ENCODE data around the gene ACVRL1.

Gene ACVRL1

GRCh38 chr12:51954561-51955361, 47.5 kb downstream of the ACVRL1 start:
- peaks cover 52 to 53% of the 10 kb centered on the region in 2 experiments for H3K4me1 ChIP-seq (ENCODE audit: control insufficient read depth in 1 of 2, insufficient read depth in 1 of 2, low read depth in 1 of 2, low read length in 1 of 2)
- no peak for TF ChIP-seq CTCF (IDR thresholded peaks at IDR 0.05)
- H3K36me3 ChIP-seq, result no peaks in the 10 kb centered on the region
- peak overlapping the region; percentile 24 for H3K27ac ChIP-seq
- peaks cover 14% of the 10 kb centered on the region for H3K27me3 ChIP-seq
- H3K4me3 ChIP-seq (ENCODE audit: low read depth in 1 of 2, low read length in 1 of 2), result no peak overlapping the region
- H3K9me3 ChIP-seq, result no peaks in the 10 kb centered on the region

- Histone ChIP-seq H3K4me1 (ENCODE audit: control insufficient read depth in 1 of 2, insufficient read depth in 1 of 2, low read depth in 1 of 2, low read length in 1 of 2) (peaks cover 52 to 53% of the 10 kb centered on the region in 2 experiments), H3K27me3 (peaks cover 4% of the 10 kb centered on the region), H3K9me3 (no peaks in the 10 kb centered on the region), H3K36me3 (peaks cover under 1% of the 10 kb centered on the region), H3K4me3 (ENCODE audit: low read depth in 1 of 2, low read length in 1 of 2) (no peak overlapping the region), H3K27ac (no peak overlapping the region)
- TF ChIP-seq CTCF (IDR thresholded peaks at IDR 0.05), result no peak
These were observed 48.4 kb downstream of the ACVRL1 start for GRCh38 chr12:51955702-51956101.

DNA sequence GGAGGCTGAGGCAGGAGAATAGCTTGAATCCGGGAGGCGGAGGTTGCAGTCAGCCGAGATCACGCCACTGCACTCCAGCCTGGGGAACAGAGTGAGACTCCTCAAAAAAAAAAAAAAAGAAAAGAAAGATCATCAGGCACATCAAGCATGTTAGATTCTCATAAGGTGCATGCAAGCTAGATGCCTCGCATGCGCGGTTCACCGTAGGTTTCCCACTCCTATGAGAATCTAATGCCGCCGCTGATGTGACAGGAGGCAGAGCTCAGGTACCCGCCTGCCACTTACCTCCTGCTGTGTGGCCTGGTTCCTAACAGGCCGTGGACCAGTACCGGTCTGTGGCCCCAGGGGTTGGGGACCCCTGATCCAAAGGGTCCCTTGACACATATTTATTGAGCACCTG, 51.2 kb downstream of the ACVRL1 start:
- Histone ChIP-seq H3K27me3 (no peaks in the 10 kb centered on the region), H3K36me3 (peaks cover 11% of the 10 kb centered on the region), H3K9me3 (no peaks in the 10 kb centered on the region), H3K4me1 (ENCODE audit: control insufficient read depth in 1 of 2, insufficient read depth in 1 of 2, low read depth in 1 of 2, low read length in 1 of 2) (peaks cover 34 to 35% of the 10 kb centered on the region in 2 experiments), H3K27ac (no peak overlapping the region), H3K4me3 (ENCODE audit: low read depth in 1 of 2, low read length in 1 of 2) (no peak overlapping the region)
- no peak for TF ChIP-seq CTCF (IDR thresholded peaks at IDR 0.05)

- Histone ChIP-seq H3K36me3 (peaks cover 11% of the 10 kb centered on the region), H3K9me3 (no peaks in the 10 kb centered on the region), H3K4me3 (ENCODE audit: low read depth in 1 of 2, low read length in 1 of 2) (no peak overlapping the region), H3K27ac (no peak overlapping the region), H3K4me1 (ENCODE audit: control insufficient read depth in 1 of 2, insufficient read depth in 1 of 2, low read depth in 1 of 2, low read length in 1 of 2) (peaks cover 28% of the 10 kb centered on the region in 2 experiments), H3K27me3 (no peaks in the 10 kb centered on the region)
- no peak for TF ChIP-seq CTCF (IDR thresholded peaks at IDR 0.05)
These were observed 51.9 kb downstream of the ACVRL1 start for GRCh38 chr12:51959211-51959610.

DNA sequence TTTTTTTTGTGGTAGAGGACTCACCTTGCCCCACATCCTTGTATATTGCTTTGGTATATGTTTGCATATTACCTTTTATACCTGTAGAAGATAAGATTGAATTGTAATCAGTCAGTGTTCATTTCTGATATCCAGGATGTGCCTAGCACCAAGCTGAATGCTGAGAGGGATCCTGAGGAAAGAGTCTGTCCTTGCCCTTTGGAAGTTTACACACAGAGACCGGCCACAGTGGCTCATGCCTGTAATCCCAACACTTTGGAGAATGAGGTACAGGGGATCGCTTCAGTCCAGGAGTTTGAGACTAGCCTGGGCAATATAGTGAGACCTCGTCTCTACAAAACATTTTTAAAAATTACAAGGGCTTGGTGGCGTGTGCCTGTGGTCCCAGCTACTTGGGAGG, 52.6 kb downstream of the ACVRL1 start:
- TF ChIP-seq CTCF (IDR thresholded peaks at IDR 0.05), result no peak
- Histone ChIP-seq H3K4me1 (ENCODE audit: control insufficient read depth in 1 of 2, insufficient read depth in 1 of 2, low read depth in 1 of 2, low read length in 1 of 2) (peaks cover 21% of the 10 kb centered on the region in 2 experiments), H3K27me3 (no peaks in the 10 kb centered on the region), H3K9me3 (no peaks in the 10 kb centered on the region), H3K27ac (no peak overlapping the region), H3K36me3 (peaks cover 11% of the 10 kb centered on the region), H3K4me3 (ENCODE audit: low read depth in 1 of 2, low read length in 1 of 2) (no peak overlapping the region)
